Measurements from ENCODE around the gene BANP.

DNA sequence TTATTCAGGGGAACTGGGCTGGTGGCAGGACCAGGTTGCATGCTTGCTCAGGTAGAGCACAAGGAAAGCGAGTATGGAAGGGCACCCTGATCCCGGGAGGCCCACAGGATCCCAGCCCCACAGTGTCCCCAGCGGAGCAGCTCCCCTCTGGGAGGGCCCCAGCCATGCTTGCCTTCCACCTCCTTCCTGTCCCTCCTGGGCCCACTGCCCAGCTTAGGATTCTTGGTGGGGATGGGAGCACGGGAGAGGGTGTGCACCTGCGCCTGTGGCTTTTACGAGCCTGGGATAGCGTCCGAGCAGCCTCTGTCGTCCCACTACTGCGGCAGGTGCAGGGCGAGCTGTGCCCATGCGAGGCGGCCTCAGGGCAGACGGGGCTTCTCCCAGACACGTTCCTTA is 114.5 kb downstream of the BANP start:
- no peak for TF ChIP-seq CTCF (IDR thresholded peaks at IDR 0.05)
- TF ChIP-seq POLR2A (IDR thresholded peaks at IDR 0.05), result no peak
